ENCODE results near the gene TIGD1.

TIGD1 gene

GRCh38 chr2:232544674-232545073 lies 5.7 kb downstream of the TIGD1 start:
- H3K4me2 ChIP-seq (ENCODE audit: low read length) = no peak overlapping the region
- no peak overlapping the region for H3K4me3 ChIP-seq (ENCODE audit: low read depth, low read length)
- H3K9me3 ChIP-seq (ENCODE audit: control insufficient read depth, low read length) = no peaks in the 10 kb centered on the region
- no peak overlapping the region for H2AFZ ChIP-seq
- no peaks in the 10 kb centered on the region for H3K27me3 ChIP-seq (ENCODE audit: control insufficient read depth, insufficient read depth, low read length)
- H3K27ac ChIP-seq = no peak overlapping the region
- H3K9ac ChIP-seq = no peak overlapping the region
- TF ChIP-seq CTCF (IDR thresholded peaks at IDR 0.05) = no peak
- H3K4me1 ChIP-seq = peaks cover 2% of the 10 kb centered on the region
- no peaks in the 10 kb centered on the region for H3K79me2 ChIP-seq
- H3K36me3 ChIP-seq (ENCODE audit: control insufficient read depth, insufficient read depth, low read length) = no peaks in the 10 kb centered on the region

- no peaks in the 10 kb centered on the region for H3K36me3 ChIP-seq (ENCODE audit: control insufficient read depth, insufficient read depth, low read length)
- no peak for TF ChIP-seq CTCF (IDR thresholded peaks at IDR 0.05)
- no peak overlapping the region for H3K4me3 ChIP-seq (ENCODE audit: low read depth, low read length)
These were observed 6.3 kb downstream of the TIGD1 start for GRCh38 chr2:232543928-232544631.

GRCh38 chr2:232543491-232543890 lies 6.9 kb downstream of the TIGD1 start:
- Histone ChIP-seq H3K4me3 (ENCODE audit: low read depth, low read length) (no peak overlapping the region), H3K27ac (no peak overlapping the region), H3K4me2 (ENCODE audit: low read length) (no peak overlapping the region), H2AFZ (no peak overlapping the region), H3K9me3 (ENCODE audit: control insufficient read depth, low read length) (no peaks in the 10 kb centered on the region), H3K27me3 (ENCODE audit: control insufficient read depth, insufficient read depth, low read length) (no peaks in the 10 kb centered on the region), H3K79me2 (no peaks in the 10 kb centered on the region), H3K4me1 (no peaks in the 10 kb centered on the region), H3K9ac (no peak overlapping the region), H3K36me3 (ENCODE audit: control insufficient read depth, insufficient read depth, low read length) (no peaks in the 10 kb centered on the region)
- TF ChIP-seq CTCF (IDR thresholded peaks at IDR 0.05) = no peak

More at GRCh38 chr2:232543928-232544631, 6.3 kb downstream of the TIGD1 start:
- no peaks in the 10 kb centered on the region for H3K27me3 ChIP-seq (ENCODE audit: control insufficient read depth, insufficient read depth, low read length)
- no peak overlapping the region for H3K4me2 ChIP-seq (ENCODE audit: low read length)
- H3K4me1 ChIP-seq = no peaks in the 10 kb centered on the region
- no peak overlapping the region for H3K27ac ChIP-seq
- H3K9ac ChIP-seq = no peak overlapping the region
- no peaks in the 10 kb centered on the region for H3K9me3 ChIP-seq (ENCODE audit: control insufficient read depth, low read length)
- no peak overlapping the region for H2AFZ ChIP-seq
- H3K79me2 ChIP-seq = no peaks in the 10 kb centered on the region

GRCh38 chr2:232542715-232543467 lies 7.5 kb downstream of the TIGD1 start:
- no peaks in the 10 kb centered on the region for H3K79me2 ChIP-seq
- no peak overlapping the region for H2AFZ ChIP-seq
- H3K9ac ChIP-seq = no peak overlapping the region
- H3K4me2 ChIP-seq (ENCODE audit: low read length) = no peak overlapping the region
- H3K4me3 ChIP-seq (ENCODE audit: low read depth, low read length) = no peak overlapping the region
- H3K27ac ChIP-seq = no peak overlapping the region
- no peaks in the 10 kb centered on the region for H3K27me3 ChIP-seq (ENCODE audit: control insufficient read depth, insufficient read depth, low read length)
- no peaks in the 10 kb centered on the region for H3K9me3 ChIP-seq (ENCODE audit: control insufficient read depth, low read length)
- H3K36me3 ChIP-seq (ENCODE audit: control insufficient read depth, insufficient read depth, low read length) = no peaks in the 10 kb centered on the region
- no peaks in the 10 kb centered on the region for H3K4me1 ChIP-seq
- TF ChIP-seq CTCF (IDR thresholded peaks at IDR 0.05) = no peak
